H9 (cell line): ENCODE measurements around the gene ZCCHC8. TPM values are rescaled to one million over a fixed set of nuclear protein-coding genes. Genes with fewer than 3 reads are reported as not detected.

Experiments
- DNase-seq: peaks from one replicate; pipeline ENCODE4 v3.0.0-alpha.2; 2017
- H2AFZ ChIP-seq: one replicate; pipeline ENCODE4 v1.6.1; 2013; ENCODE audit warnings: mild to moderate bottlenecking, low read length, control low read depth, moderate library complexity
- H2AK5ac ChIP-seq: 2 replicates; pipeline ENCODE4 v1.6.1; 2013; ENCODE audit warnings: low read length, control low read depth, mixed read lengths; ENCODE audit not compliant: insufficient read length
- H2BK120ac ChIP-seq: one replicate; pipeline ENCODE4 v1.6.1; 2013; ENCODE audit warnings: low read depth, mild to moderate bottlenecking, low read length, control low read depth, inconsistent platforms; ENCODE audit not compliant: poor library complexity, severe bottlenecking
- H2BK12ac ChIP-seq: 2 replicates; pipeline ENCODE4 v1.6.1; 2013; ENCODE audit warnings: low read length, control low read depth, mixed read lengths, low read depth; ENCODE audit not compliant: insufficient read length
- H2BK15ac ChIP-seq: 2 replicates; pipeline ENCODE4 v1.6.1; 2013; ENCODE audit warnings: low read depth, low read length, control low read depth
- H2BK20ac ChIP-seq: one replicate; pipeline ENCODE4 v1.6.1; 2013; ENCODE audit warnings: low read depth, mild to moderate bottlenecking, low read length, control low read depth, inconsistent platforms; ENCODE audit not compliant: poor library complexity, severe bottlenecking
- H2BK5ac ChIP-seq: 2 replicates; pipeline ENCODE4 v1.6.1; 2013; ENCODE audit warnings: low read length, control low read depth, mixed read lengths; ENCODE audit not compliant: insufficient read length
- H3K14ac ChIP-seq: 2 replicates; pipeline ENCODE4 v1.6.1; 2013; ENCODE audit warnings: low read length, control low read depth; ENCODE audit not compliant: insufficient read depth
- H3K18ac ChIP-seq: 2 replicates; pipeline ENCODE4 v1.6.1; 2013; ENCODE audit warnings: low read depth, mild to moderate bottlenecking, mixed read lengths, low read length, control low read depth; ENCODE audit not compliant: insufficient read length
- H3K23ac ChIP-seq: 2 replicates; pipeline ENCODE4 v1.6.1; 2013; ENCODE audit warnings: low read length, control low read depth, mixed read lengths, low read depth; ENCODE audit not compliant: insufficient read length
- H3K23me2 ChIP-seq: 2 replicates; pipeline ENCODE4 v1.6.1; 2013; ENCODE audit warnings: low read depth, mild to moderate bottlenecking, mixed read lengths, low read length, control low read depth; ENCODE audit not compliant: insufficient read length, poor library complexity, severe bottlenecking
- H3K27ac ChIP-seq: 2 replicates; pipeline ENCODE4 v1.5.1; 2013; ENCODE audit warnings: low read length, control low read depth, mixed read lengths, low read depth; ENCODE audit not compliant: insufficient read length
- H3K27me3 ChIP-seq: 2 replicates; pipeline ENCODE4 v1.6.1; 2013; ENCODE audit warnings: low read length, control low read depth, inconsistent platforms; ENCODE audit not compliant: insufficient read depth
- H3K4ac ChIP-seq: 2 replicates; pipeline ENCODE4 v1.6.1; 2013; ENCODE audit warnings: low read depth, mild to moderate bottlenecking, control low read depth, inconsistent platforms, low read length, moderate library complexity
- H3K4me1 ChIP-seq: 2 replicates; pipeline ENCODE4 v1.6.1; 2013; ENCODE audit warnings: low read length, control low read depth, inconsistent platforms; ENCODE audit not compliant: insufficient read depth
- H3K4me2 ChIP-seq: 2 replicates; pipeline ENCODE4 v1.6.1; 2013; ENCODE audit warnings: low read length, control low read depth, mixed read lengths; ENCODE audit not compliant: insufficient read length, insufficient read depth
- H3K56ac ChIP-seq: 2 replicates; pipeline ENCODE4 v1.6.1; 2013; ENCODE audit warnings: low read depth, mild to moderate bottlenecking, mixed read lengths, low read length, control low read depth; ENCODE audit not compliant: insufficient read length
- H3K79me1 ChIP-seq: 2 replicates; pipeline ENCODE4 v1.6.1; 2013; ENCODE audit warnings: low read depth, mild to moderate bottlenecking, moderate library complexity, low read length, control low read depth, inconsistent platforms; ENCODE audit not compliant: insufficient read depth, poor library complexity, severe bottlenecking
- H3K79me2 ChIP-seq: 2 replicates; pipeline ENCODE4 v1.6.1; 2013; ENCODE audit warnings: low read length, control low read depth, inconsistent platforms; ENCODE audit not compliant: insufficient read depth
- H3K9ac ChIP-seq: 2 replicates; pipeline ENCODE4 v1.6.1; 2013; ENCODE audit warnings: low read length, control low read depth, mixed read lengths; ENCODE audit not compliant: insufficient read length; ENCODE audit errors: extremely low read depth
- H3K9me3 ChIP-seq: one replicate; pipeline ENCODE4 v1.6.1; 2013; ENCODE audit warnings: low read depth, low read length, inconsistent platforms; ENCODE audit not compliant: control insufficient read depth
- H3T11ph ChIP-seq: one replicate; pipeline ENCODE4 v1.6.1; 2013; ENCODE audit warnings: mild to moderate bottlenecking, low read length, control low read depth, inconsistent platforms
- H4K20me1 ChIP-seq: one replicate; pipeline ENCODE4 v1.6.1; 2013; ENCODE audit not compliant: control insufficient read depth, insufficient read length, insufficient read depth
- H4K5ac ChIP-seq: 2 replicates; pipeline ENCODE4 v1.6.1; 2013; ENCODE audit warnings: low read depth, mild to moderate bottlenecking, mixed read lengths, low read length, control low read depth; ENCODE audit not compliant: insufficient read length
- H4K8ac ChIP-seq: replicated peaks from 2 replicates; pipeline ENCODE4 v1.6.1; 2013; ENCODE audit warnings: low read length, control low read depth, mixed read lengths, low read depth; ENCODE audit not compliant: insufficient read length
- H4K91ac ChIP-seq: 2 replicates; pipeline ENCODE4 v1.6.1; 2013; ENCODE audit warnings: low read depth, mild to moderate bottlenecking, moderate library complexity, mixed read lengths, low read length, control low read depth; ENCODE audit not compliant: insufficient read length
- H3K27ac Mint-ChIP-seq, 3 experiments: 2 replicates in 2 of 3; 3 replicates in 1 of 3; pipeline ENCODE4 v1.8.0; 2020 to 2021; ENCODE audit warnings: mixed read lengths in 3 of 3, mild to moderate bottlenecking in 1 of 3, moderate library complexity in 1 of 3
- H3K27me3 Mint-ChIP-seq: 2 replicates; pipeline ENCODE4 v1.8.0; 2021; ENCODE audit warnings: low read depth, mild to moderate bottlenecking, moderate library complexity, mixed read lengths
- H3K36me3 Mint-ChIP-seq, 3 experiments: 2 replicates in 2 of 3; 3 replicates in 1 of 3; pipeline ENCODE4 v1.8.0; 2020 to 2021; ENCODE audit warnings: low read depth in 3 of 3, mixed read lengths in 3 of 3; ENCODE audit not compliant: insufficient read depth in 1 of 3
- H3K4me1 Mint-ChIP-seq, 2 experiments: 2 replicates each; pipeline ENCODE4 v1.8.0; 2020; ENCODE audit warnings: mixed read lengths in 2 of 2
- H3K4me3 Mint-ChIP-seq, 2 experiments: 2 replicates in 1 of 2; 3 replicates in 1 of 2; pipeline ENCODE4 v1.8.0; 2020 to 2021; ENCODE audit warnings: mild to moderate bottlenecking in 2 of 2, mixed read lengths in 2 of 2, moderate library complexity in 1 of 2
- H3K9me3 Mint-ChIP-seq, 2 experiments: 2 replicates in 1 of 2; 3 replicates in 1 of 2; pipeline ENCODE4 v1.8.0; 2020; ENCODE audit warnings: mild to moderate bottlenecking in 2 of 2, mixed read lengths in 2 of 2, moderate library complexity in 1 of 2
- whole genome bisulfite sequencing: extraction: QIAGEN DNeasy Blood & Tissue Kit; methylation state at CpG from one replicate; pipeline ENCODE4 v1.1.7; 2013; ENCODE audit warnings: missing lambda C conversion rate, low lambda C conversion rate, mixed read lengths; ENCODE audit not compliant: insufficient read length; ENCODE audit errors: extremely low coverage; 5-methylcytosine and 5-hydroxymethylcytosine counted together
- total RNA-seq: library from RNA; stranded (reverse); gene quantifications from 2 replicates; pipeline ENCODE4 v1.2.1, GENCODE V29; 2021
- TF ChIP-seq, protein P1 (sequence below): fragments of 200-600 bp; sonication (generic); conservative IDR thresholded peaks from 3 replicates; pipeline ENCODE4 v1.8.0; 2021; ENCODE audit warnings: antibody characterized with exemption, mild to moderate bottlenecking

ZCCHC8 gene
- total RNA-seq, 1 experiment from 2014 or later = 37.3 TPM

DNA sequence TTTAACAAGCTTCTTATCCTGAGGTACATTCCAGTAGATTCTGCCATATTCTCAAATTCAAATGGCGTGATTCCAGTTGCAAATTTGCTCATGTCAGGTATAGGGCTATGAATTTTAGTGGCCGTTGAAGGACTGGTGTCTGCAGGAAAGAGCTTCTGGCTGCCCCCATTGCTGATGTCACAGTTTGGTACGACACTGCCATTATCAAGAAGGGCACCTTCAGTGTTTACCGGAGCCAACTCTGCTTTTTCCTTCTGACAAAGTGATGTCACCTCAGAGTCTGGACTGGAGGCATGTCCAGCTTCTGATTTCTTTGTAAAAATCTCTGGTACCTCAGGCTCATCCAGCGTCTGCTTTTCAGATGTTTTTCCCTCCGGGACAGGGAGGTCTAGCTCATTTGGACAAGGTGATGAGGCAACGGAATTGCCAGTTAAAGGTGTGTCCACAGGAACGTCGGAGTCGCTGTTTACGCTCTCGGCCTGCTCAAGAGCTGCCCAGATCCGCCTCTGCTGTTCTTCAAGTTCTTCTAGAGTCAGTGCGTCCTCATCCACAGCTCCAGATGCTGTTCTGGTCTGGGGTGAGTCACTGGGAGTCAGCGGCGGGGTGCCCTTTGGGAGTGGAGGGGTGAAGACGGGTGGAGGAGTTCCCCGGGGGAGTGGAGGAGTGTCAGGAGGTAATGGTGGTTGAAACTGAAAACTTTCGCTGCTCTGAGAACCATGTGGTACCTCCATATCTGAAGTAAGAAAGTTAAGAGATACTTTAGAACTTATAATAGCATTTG is 27.0 kb downstream of the ZCCHC8 start:
- Histone ChIP-seq H4K8ac (no peak overlapping the region), H3K14ac (no peak overlapping the region), H3K27me3 (no peaks in the 10 kb centered on the region), H3K23ac (no peak overlapping the region), H2BK15ac (no peak overlapping the region), H3K79me1 (no peaks in the 10 kb centered on the region), H2BK5ac (no peak overlapping the region), H3K27ac (no peak overlapping the region), H3K23me2 (no peaks in the 10 kb centered on the region), H3T11ph (no peak overlapping the region), H3K56ac (no peak overlapping the region), H3K79me2 (no peaks in the 10 kb centered on the region), H3K4me1 (no peaks in the 10 kb centered on the region), H2AFZ (no peak overlapping the region), H3K4ac (no peak overlapping the region), H2BK120ac (no peak overlapping the region), H2AK5ac (no peak overlapping the region), H3K9ac (no peak overlapping the region), H2BK20ac (no peak overlapping the region), H4K5ac (no peak overlapping the region), H2BK12ac (no peak overlapping the region), H3K4me2 (no peak overlapping the region), H4K91ac (no peak overlapping the region), H4K20me1 (no peaks in the 10 kb centered on the region), H3K18ac (no peak overlapping the region), H3K9me3 (no peaks in the 10 kb centered on the region)
- TF ChIP-seq, protein P1, sequence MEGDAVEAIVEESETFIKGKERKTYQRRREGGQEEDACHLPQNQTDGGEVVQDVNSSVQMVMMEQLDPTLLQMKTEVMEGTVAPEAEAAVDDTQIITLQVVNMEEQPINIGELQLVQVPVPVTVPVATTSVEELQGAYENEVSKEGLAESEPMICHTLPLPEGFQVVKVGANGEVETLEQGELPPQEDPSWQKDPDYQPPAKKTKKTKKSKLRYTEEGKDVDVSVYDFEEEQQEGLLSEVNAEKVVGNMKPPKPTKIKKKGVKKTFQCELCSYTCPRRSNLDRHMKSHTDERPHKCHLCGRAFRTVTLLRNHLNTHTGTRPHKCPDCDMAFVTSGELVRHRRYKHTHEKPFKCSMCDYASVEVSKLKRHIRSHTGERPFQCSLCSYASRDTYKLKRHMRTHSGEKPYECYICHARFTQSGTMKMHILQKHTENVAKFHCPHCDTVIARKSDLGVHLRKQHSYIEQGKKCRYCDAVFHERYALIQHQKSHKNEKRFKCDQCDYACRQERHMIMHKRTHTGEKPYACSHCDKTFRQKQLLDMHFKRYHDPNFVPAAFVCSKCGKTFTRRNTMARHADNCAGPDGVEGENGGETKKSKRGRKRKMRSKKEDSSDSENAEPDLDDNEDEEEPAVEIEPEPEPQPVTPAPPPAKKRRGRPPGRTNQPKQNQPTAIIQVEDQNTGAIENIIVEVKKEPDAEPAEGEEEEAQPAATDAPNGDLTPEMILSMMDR = no peak
- WGBS = no CpG with 5 or more reads among the region's 19 CpGs
- Mint-ChIP-seq H3K4me1 (no peaks in the 10 kb centered on the region), H3K27ac (no peak overlapping the region; a peak in 1 of 7 replicates), H3K9me3 (no peaks in the 10 kb centered on the region), H3K27me3 (no peaks in the 10 kb centered on the region), H3K36me3 (peaks cover 30 to 62% (median 52%) of the 10 kb centered on the region in 3 experiments; a peak in 6 of 7 replicates), H3K4me3 (no peak overlapping the region; a peak in 1 of 5 replicates)
- DNase-seq = no peak
